ENCODE results near the gene CLIP2.
"Not testable (repeated sequence)": the region's sequence is repeated elsewhere in the genome, so short reads cannot be mapped to it uniquely, and the experiment has no call there.

The CLIP2 gene

GRCh38 chr7:74329225-74329624 is 40.0 kb downstream of the CLIP2 start:
- DNase-seq (ENCODE audit: low read depth in 3 of 3, low spot score in 1 of 3): no peak

DNA sequence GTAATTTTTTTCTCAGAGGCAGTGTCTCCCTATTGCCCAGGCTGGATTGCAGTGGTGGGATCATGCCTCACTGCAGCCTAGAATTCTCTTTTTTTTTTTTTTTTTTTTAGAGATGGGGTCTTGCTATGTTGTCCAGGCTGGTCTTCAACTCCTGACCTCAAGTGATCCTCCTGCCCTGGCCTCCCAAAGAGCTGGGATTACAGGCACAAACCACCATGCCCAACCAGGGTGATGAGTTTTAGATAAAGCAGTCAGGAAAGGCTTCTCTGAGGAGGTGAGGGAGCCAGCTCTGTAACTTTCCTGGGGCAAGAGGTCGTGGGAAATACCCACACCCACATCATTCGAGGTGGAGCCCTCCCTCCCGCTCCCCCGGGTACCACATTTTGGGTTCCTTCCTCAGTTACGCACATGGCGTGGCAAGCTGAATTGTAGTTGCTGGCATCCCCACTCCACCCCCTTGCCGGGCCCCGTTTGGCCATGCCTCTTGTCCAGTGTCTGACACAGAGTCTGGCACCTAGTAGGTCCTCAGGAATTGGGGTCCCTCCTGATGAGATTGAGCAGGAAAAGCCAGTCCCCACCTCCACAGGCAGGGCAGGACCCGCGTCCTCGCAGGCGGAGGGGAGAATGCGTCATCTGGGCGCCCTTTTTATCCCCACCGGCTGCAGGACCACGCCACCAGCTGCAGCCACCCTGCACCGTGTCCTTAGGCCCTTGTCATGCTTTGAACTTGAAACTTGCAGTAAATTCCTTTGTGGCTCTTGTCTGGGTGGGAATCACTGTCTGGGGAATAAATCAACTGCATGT is 43.4 kb downstream of the CLIP2 start:
- no peak for DNase-seq (ENCODE audit: low read depth in 3 of 3, low spot score in 1 of 3)

DNA sequence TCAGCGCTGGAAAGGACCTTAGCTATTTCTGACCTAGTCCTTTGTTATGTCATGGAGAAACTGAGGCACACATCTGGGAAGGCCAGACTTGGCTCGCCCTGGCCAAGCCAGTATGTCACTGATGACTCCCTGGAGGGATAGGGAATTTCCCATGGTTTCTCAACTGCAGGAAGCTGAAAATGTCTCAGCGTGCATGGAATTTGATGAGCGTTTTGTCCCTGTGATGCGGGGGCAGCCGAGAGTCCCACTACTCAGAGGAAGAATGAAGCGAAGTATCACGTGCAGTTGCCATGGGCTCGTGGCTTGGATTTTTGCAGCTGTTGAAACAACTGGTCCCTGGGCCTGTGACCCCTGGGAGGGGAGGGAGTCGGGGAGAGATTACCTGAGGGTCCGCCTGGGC is 44.8 kb downstream of the CLIP2 start:
- DNase-seq (ENCODE audit: low read depth in 3 of 3, low spot score in 1 of 3): no peak

- DNase-seq (ENCODE audit: low read depth in 3 of 3, low spot score in 1 of 3): no peak
Observed at GRCh38 chr7:74337926-74338325, 48.7 kb downstream of the CLIP2 start.

- no peak for DNase-seq (ENCODE audit: low read depth in 3 of 3, low spot score in 1 of 3)
Observed at GRCh38 chr7:74338366-74339108, 49.3 kb downstream of the CLIP2 start.

DNA sequence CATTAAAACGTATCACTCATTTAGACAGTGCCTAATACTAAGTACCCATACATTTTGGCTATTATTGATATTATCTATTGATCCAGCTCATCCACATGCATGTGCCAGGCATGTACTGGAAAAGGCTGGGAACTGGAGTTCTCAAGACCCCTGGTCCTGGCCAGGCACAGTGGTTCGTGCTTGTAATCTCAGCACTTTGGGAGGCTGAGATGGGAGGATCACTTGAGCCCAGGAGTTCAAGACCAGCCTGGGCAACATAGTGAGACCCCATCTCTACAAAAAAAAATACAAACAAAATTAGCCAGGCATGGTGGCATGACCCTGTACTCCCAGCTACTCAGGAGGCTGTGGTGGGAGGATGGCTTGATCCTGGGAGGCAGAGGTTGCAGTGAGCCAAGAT is 50.4 kb downstream of the CLIP2 start:
- not testable (repeated sequence) for DNase-seq (ENCODE audit: low read depth in 3 of 3, low spot score in 1 of 3)

DNA sequence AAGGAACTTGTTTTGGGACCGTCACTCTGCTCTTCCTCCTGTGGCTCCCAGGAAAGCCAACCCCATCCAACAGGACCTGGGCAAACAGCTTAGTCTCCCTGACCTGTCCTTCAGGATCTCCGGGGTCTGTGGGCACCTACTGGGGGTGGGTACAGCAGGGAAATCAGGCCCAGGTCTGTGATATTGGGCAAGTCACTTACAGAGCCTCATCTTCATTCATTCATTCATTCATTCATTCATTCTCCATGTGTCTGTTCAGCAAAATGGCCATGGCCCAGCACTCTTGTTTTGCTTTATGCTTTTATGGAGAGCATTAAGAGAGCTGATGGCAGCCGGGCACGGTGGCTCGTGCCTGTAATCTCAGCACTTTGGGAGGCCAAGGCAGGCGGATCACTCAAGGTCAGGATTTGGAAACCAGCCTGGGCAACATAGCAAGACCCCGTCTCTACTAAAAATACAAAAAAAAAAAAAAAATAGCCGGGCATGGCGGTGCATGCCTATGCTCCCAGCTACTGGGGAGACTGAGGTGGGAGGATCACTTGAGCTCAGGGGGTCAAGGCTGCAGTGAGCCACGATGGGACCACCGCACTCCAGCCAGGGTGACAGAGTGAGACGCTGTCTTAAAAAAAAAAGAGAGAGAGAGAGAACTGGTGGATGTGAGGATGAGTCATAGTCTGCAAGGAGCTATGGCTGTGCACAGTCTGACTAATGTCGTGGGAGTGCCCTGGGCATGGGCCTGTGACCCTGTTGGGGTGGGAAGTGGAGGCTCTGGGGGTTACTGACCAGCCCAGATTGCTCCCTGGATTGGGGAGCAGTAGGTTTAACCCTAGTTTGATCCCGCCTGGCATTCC is 54.3 kb downstream of the CLIP2 start:
- DNase-seq (ENCODE audit: low read depth in 3 of 3, low spot score in 1 of 3): no peak

DNA sequence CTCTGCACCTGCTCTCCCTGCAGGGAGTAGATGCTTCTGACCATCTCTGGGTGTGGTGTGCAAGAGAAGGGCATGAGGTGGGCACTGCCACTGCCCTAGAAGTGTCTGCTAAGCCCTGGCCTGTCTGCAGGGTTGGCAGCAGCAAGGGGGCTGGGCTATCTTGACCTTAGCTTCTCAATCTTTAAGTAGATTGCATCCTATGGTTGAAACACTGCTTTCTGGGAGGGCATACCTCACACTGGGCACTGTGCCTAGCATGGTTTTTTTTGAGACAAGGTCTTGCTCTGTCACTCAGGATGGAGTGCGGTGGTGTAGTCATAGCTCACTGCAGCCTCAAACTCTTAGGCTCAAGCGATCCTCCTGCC is 54.9 kb downstream of the CLIP2 start:
- no peak for DNase-seq (ENCODE audit: low read depth in 3 of 3, low spot score in 1 of 3)

DNA sequence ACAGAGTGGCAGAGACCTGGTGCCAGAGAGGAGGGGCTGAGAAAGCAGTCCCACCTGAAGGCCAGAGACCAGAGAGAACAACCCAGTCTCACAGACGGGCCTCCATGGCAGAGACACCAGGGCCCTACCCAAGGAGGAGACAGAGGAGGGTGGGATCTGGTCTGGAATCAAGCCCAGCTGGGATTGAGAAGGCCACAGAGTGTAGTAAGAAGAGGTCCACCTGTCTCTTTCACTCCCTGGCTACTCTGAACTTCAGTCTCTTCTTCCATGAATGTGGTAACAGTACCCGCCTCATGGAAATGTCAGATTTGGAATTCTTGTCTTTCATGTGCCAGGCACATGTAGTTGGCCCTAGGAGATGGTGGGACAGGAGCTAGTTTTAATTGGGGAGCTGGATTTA is 55.6 kb downstream of the CLIP2 start:
- no peak for DNase-seq (ENCODE audit: low read depth in 3 of 3, low spot score in 1 of 3)

- no peak for DNase-seq (ENCODE audit: low read depth in 3 of 3, low spot score in 1 of 3)
Observed at GRCh38 chr7:74345970-74346369, 56.8 kb downstream of the CLIP2 start.

- no peak for DNase-seq (ENCODE audit: low read depth in 3 of 3, low spot score in 1 of 3)
Observed at GRCh38 chr7:74349621-74350020, 60.4 kb downstream of the CLIP2 start.

- no peak for DNase-seq (ENCODE audit: low read depth in 3 of 3, low spot score in 1 of 3)
Observed at GRCh38 chr7:74350751-74351150, 61.5 kb downstream of the CLIP2 start.

DNA sequence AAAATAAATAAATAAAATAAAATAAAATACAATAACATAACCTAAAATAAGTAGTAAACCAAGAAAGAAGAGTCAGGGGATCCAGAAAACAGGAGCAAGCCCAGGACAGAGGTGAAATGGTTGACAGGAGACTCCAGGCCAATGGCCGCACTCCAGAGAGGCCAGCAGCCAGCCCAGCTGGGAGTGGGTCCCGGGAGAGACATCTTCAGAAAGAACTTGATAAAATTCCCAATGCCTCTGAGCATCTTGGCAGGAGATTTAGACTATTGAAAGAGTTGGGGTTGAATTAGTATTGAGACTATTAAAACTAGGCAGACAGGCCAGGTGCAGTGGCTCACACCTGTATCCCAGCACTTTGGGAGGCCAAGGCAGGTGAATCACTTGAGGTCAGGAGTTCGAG is 62.6 kb downstream of the CLIP2 start:
- no peak for DNase-seq (ENCODE audit: low read depth in 3 of 3, low spot score in 1 of 3)

GRCh38 chr7:74352551-74353138 is 63.4 kb downstream of the CLIP2 start:
- not testable (repeated sequence) for DNase-seq (ENCODE audit: low read depth in 3 of 3, low spot score in 1 of 3)

GRCh38 chr7:74354009-74354408 is 64.8 kb downstream of the CLIP2 start:
- no peak for DNase-seq (ENCODE audit: low read depth in 3 of 3, low spot score in 1 of 3)

- no peak for DNase-seq (ENCODE audit: low read depth in 3 of 3, low spot score in 1 of 3)
Observed at GRCh38 chr7:74355091-74355490, 65.9 kb downstream of the CLIP2 start.

DNA sequence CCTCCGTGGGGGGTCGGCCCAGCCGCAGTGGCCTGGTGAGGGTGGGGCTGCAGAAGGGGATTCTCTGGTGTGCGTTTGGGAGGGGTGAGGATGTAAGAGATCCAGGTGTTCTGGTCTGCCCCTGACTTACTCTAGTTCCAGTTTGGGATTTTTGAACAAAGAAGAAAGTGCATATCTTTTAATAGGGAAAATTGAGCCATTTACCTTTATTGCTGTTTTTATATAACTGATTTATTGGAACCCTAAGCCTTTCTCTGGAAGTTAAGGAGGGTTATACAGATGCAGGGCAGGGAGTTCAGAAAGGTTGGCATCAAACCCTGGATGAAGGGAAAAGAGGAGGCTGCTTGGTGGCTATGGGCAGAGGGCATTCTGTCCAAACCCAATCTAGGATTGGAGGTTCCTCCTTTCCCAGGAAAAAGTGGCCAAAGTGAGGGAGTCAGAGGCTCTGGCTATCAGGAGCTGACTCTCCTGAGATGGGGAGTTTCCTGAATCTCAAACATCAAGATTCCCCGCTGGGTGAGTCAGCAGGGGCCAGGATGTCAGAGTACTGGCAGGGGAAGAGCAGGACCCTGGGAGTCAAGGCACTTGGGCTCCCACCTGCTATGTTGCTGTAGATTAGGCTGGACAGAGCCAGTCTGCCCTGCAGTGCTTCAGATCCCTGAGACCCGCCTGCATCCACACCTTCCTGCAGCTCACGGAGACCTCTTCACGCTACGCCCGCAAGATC is 67.5 kb downstream of the CLIP2 start:
- DNase-seq (ENCODE audit: low read depth in 3 of 3, low spot score in 1 of 3): no peak

DNA sequence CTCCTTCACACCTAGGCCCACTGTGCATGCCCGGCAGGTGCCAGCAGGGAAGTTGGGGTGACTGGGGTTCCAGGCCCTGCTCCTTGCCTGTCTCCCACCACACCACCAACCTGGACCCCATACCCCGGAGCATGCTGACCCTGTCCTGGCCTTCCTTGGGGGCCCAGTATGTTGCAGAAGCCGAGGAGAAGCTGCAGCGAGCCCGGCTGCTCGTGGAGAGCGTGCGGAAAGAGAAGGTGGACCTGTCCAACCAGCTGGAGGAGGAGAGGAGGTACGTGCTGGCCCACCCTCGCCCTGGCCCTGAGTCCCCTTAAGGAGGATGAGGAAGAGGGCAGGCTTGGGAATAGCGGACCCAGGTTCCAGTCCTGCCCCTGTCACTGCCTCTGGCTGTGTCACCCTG is 70.8 kb downstream of the CLIP2 start:
- DNase-seq (ENCODE audit: low read depth in 3 of 3, low spot score in 1 of 3): no peak

GRCh38 chr7:74362266-74362665 is 73.1 kb downstream of the CLIP2 start:
- no peak for DNase-seq (ENCODE audit: low read depth in 3 of 3, low spot score in 1 of 3)

- DNase-seq (ENCODE audit: low read depth in 3 of 3, low spot score in 1 of 3): no peak
Observed at GRCh38 chr7:74364061-74364460, 74.9 kb downstream of the CLIP2 start.

Data from stimulated activated CD4-positive, alpha-beta T cell treated with anti-CD3 and anti-CD28 coated beads, TNF-alpha, amount 100 ng/mL, for 1 hour (primary cell).